GM21526 (cell line): ENCODE measurements around the gene CLSTN2.

Source experiments
- ATAC-seq: cut with Tn5 transposase; IDR thresholded peaks from one replicate; pipeline ENCODE4 v1.9.1; 2021; ENCODE audit warnings: moderate library complexity; ENCODE audit not compliant: unreplicated experiment, low FRiP score

CLSTN2 gene

DNA sequence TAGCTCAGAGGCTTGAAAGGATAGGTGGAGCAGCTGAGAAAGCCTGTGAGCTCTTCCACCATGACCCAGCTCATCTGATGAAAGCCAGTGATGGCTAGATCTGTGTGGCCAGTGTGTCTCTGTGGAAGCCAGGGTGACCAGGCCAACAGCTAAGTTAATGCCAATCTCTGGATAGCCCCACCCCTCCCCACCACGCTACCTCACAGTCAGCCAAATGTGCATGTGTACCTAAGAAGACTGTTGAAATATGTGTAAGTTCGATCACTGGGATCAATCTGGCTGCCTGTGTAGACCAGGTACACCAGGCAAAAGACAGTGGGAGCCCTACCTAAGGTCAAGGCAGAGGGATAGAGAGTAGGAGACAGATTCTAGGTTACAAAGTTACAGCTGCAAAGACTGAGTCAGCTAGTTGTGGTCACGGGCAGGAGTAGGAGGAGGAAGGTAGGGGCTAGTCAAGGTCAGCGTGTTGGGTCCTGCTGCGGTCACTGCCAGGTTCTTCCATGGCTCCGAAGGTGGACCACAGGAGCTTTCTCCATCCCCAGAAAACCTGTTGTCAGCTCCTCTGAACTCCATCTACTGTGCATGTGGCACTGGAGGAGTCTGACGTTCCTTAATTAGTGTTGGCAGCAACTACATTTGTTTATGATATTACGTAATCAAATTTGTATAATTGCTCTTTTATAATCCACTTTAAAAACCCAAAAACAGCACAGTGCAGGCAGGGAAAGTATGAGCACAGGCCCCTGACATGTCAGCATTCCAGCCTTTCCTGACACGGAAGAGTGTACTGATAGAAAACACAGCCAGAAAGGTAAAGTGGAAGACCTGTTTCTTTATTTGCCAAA lies 318.0 kb downstream of the CLSTN2 start:
- no peak for ATAC-seq

DNA sequence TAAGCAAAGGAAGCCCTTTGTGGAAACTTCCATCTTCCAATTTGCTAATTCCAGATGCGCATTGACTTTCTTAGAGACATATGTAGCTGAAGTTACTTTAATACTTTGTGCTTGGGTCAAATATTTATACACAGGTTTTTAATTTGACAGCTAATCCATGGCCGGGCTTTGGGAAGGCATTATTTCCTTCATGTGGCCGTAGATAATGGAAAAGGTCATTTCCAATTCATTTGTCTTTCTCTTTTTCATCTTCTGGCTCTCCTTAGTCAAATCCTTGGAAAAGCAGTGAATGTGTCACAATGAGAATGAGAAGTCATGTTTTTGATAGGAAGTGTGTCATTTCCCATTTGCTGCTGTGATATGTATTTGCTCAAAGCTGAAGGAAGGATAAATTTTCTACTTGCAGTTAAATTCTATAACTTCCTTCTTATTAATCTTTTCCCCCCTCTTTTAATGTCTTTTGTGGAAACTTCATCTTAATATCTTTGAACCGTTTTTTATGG lies 323.3 kb downstream of the CLSTN2 start:
- ATAC-seq = no peak

GRCh38 chr3:140265302-140265701 lies 330.3 kb downstream of the CLSTN2 start:
- no peak for ATAC-seq

DNA sequence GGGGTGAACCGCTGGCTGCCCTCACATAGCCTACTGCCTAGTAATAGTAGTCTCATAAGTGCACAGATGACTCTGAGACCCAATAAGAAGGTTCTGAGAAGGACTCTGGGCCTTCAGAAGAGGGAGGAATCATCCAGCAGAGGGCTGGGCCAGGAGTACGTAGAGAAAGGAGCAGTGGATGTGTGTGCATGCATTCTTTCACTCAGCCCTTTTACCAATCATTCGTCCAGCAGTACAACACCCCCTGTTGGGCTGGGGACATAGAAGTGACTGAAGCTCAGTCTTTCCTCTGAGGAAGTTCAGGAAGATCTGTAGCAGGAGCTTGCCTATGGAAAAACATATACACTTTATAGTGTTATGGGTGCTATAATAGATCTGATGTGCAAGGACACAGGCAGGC lies 333.1 kb downstream of the CLSTN2 start:
- no peak for ATAC-seq

DNA sequence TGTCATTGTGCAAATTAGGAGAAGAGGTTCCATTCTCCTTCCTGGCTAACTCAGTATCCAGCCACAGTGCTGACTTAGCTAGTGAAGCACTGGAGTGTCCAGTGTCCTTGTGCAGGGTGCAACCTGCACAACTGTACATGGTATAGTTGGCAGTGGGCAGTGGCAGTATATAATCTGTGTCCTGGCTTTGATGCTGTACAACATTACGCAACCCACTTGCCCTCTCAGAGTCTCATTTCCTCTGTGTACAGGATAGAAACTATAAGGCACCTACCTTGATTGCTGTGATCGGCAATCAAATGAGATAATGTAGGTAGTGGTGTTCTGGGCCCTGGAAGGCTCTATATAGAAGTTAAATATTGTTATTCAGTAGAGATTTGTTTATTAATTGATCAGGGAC lies 333.6 kb downstream of the CLSTN2 start:
- ATAC-seq = no peak

GRCh38 chr3:140270329-140270728 lies 335.3 kb downstream of the CLSTN2 start:
- ATAC-seq = no peak

- ATAC-seq = no peak
Measured at GRCh38 chr3:140273542-140274195, 338.7 kb downstream of the CLSTN2 start.

- ATAC-seq = no peak
Measured at GRCh38 chr3:140274429-140274828, 339.4 kb downstream of the CLSTN2 start.

- no peak for ATAC-seq
Measured at GRCh38 chr3:140276703-140277102, 341.7 kb downstream of the CLSTN2 start.

GRCh38 chr3:140277886-140278285 lies 342.9 kb downstream of the CLSTN2 start:
- ATAC-seq = no peak

DNA sequence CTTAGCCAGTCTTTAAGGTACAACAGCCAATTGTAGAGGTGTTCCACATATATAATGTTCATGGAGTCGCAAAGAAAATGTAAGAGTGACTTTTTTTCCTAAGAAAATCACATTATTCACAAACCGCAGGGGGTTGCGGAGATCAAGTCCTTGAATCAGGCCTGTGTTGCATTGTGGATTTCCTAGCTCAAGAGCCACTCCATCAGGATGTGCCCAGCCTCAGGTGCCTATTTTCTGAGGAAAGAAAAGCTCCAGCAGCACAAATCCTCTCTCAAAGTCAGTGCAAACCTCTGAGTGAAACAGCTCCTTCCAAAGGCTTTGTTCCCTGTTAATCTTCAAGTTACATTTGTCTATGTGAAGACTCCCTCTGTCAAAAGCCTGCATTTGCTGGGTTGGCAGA lies 349.4 kb downstream of the CLSTN2 start:
- no peak for ATAC-seq

GRCh38 chr3:140285380-140285779 lies 350.4 kb downstream of the CLSTN2 start:
- no peak for ATAC-seq

DNA sequence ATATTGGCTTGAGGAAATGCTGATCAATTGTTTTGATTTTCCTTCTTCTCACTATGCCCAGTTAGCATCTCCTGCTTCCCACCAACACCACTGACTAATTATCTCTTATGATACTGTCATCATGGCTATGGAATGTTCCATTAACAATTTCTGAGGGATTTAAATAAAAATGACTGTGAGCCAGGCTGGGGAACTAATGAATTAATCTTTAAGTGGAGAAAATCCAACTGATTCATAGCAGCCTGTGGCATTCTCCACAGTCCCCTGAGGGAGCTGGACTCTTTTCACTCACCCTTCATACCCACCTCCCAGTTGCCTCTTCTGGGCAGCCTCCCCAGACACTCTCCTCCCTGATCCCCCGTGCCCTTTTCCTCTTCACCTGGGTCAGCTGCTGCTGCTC lies 353.6 kb downstream of the CLSTN2 start:
- ATAC-seq = no peak

- no peak for ATAC-seq
Measured at GRCh38 chr3:140290105-140290504, 355.1 kb downstream of the CLSTN2 start.

GRCh38 chr3:140292170-140292569 lies 357.2 kb downstream of the CLSTN2 start:
- ATAC-seq = no peak

DNA sequence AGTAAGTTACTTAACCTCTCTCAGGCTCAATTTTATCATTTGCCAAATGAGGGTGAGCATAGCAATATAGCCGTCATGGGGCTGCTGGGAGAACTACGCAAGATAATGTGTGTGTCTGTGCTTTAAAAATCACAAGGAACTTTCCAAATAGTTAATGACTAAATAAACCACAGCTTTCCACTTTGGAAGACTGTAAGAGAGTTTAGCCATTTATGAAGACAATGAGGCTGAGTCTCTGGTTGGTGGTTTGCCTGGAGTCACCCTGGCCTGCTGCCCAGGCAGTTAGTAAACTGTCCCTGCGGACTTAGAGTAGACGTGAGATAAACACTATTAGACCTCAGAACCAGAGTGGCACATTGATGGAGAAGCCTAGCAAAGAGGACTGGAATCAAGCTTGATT lies 357.7 kb downstream of the CLSTN2 start:
- no peak for ATAC-seq

DNA sequence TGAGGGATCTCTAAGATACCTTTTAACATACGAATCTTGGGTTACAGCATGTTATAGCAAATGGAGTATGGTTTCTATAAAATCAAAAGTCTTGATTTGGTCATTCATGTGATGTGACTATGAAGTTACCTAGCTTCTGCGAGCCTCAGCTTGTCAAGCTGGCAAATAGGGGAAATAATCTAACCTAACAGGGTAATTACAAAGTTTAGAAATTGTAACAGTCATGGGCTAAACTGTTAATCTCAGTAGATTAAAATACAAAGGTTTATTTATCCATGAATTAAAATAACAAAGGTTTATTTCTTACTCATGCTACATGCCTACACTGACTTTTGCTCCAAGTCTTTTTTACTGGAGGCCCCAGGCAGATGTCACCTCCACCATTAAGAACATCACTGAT lies 359.1 kb downstream of the CLSTN2 start:
- no peak for ATAC-seq

DNA sequence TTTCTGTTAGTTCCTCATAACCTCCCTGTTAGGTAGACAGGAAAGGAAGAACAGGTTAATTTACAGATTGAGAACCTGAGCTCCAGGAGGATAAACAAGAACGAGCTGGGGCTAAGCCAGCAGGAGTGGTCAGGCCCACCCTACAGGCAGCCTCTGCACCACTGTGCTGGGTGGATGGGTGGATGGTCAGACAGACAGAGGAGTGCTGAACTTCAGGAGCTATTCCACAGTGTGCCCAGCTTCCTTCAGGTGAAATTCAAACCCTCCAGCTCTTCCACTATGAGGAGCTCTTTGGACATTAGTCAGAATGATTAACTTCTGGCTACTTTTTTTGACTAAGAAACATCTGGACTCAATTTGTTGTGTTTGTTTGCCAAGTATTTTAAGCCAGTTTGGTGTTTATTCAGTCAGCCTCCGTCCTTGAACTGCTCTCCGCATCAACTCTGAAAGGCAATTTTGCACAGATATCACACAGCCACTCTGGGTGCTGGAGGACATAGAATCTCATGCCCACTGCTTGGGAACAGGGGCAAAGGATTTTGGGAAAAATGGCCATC lies 361.9 kb downstream of the CLSTN2 start:
- ATAC-seq = no peak

GRCh38 chr3:140298043-140298442 lies 363.1 kb downstream of the CLSTN2 start:
- ATAC-seq = no peak

GRCh38 chr3:140298569-140299070 lies 363.6 kb downstream of the CLSTN2 start:
- ATAC-seq = no peak

DNA sequence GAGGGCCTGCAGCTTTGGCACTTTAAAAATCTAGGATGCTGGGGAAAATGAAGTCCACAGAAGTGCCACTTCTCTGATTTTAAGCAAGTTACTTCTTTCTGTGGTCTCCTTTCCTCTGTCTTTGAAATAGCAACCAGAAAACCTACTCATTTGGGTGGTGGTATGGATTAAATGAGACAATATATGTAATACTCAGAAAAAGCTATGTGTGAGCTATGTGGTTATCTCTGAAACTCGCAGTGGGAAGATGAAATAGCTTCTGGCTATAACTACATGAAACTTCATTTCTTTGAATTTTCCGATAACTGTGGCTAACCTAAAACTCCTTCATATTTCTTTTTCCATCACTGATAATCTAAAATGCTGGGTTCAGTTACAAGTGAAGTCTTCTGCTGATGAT lies 368.9 kb downstream of the CLSTN2 start:
- ATAC-seq = no peak
